Endothelial cell of umbilical vein (primary cell): ENCODE results near the gene GNG8. TPM values are rescaled to one million over a fixed set of nuclear protein-coding genes. Genes with fewer than 3 reads are reported as not detected.

Experiments
- BruUV-seq: library from RNA; stranded (reverse); fragments of 400-500 nt; replicated peaks from 2 replicates; lab custom pipeline; 2021; lab: Mats Ljungman, UMichigan
- CTCF ChIA-PET: fragments of 300-600, 350-600 bp; sonication (Branson Sonifier 250); formaldehyde crosslinking; loops from one replicate; lab custom pipeline; 2021; ENCODE audit warnings: antibody characterized with exemption, inconsistent platforms; lab: Charles Lee
- POLR2A ChIA-PET: fragments of 300-600, 350-600 bp; sonication (Branson Sonifier 250); formaldehyde crosslinking; loops from one replicate; lab custom pipeline; 2021; ENCODE audit warnings: antibody characterized with exemption, inconsistent platforms; lab: Charles Lee
- DNase-seq: peaks from one replicate; pipeline ENCODE4 v3.0.0-alpha.2; 2011; ENCODE audit warnings: low read depth, low spot score
- FAIRE-seq: peaks from 2 replicates; lab custom pipeline; 2011; peaks lifted over from hg19 to GRCh38; lab: Jason Lieb, UNC
- H2AFZ ChIP-seq: 2 replicates; pipeline ENCODE4 v1.6.0; 2012; ENCODE audit warnings: low read depth, low read length, control low read depth, inconsistent platforms
- H3K27ac ChIP-seq: 2 replicates; pipeline ENCODE4 v1.5.1; 2011; ENCODE audit warnings: low read depth, mild to moderate bottlenecking, control low read depth, low read length, moderate library complexity; ENCODE audit not compliant: insufficient read depth
- H3K27me3 ChIP-seq, 2 experiments: 2 replicates each; pipeline versions ENCODE4 v1.6.0 to v1.6.1; 2011; ENCODE audit warnings: low read length in 2 of 2, mixed read lengths in 1 of 2; ENCODE audit not compliant: control insufficient read depth in 2 of 2, insufficient read depth in 2 of 2
- H3K36me3 ChIP-seq, 2 experiments: 2 replicates in 1 of 2; 3 replicates in 1 of 2; pipeline ENCODE4 v1.5.1; 2011; ENCODE audit warnings: low read length in 2 of 2, mild to moderate bottlenecking in 1 of 2, moderate library complexity in 1 of 2; ENCODE audit not compliant: control insufficient read depth in 2 of 2, insufficient read depth in 2 of 2; ENCODE audit errors: extremely low read depth in 1 of 2
- H3K4me1 ChIP-seq: 3 replicates; pipeline ENCODE4 v1.5.1; 2011; ENCODE audit warnings: mild to moderate bottlenecking, low read length; ENCODE audit not compliant: control insufficient read depth, insufficient read depth; ENCODE audit errors: extremely low read depth
- H3K4me2 ChIP-seq: 2 replicates; pipeline ENCODE4 v1.6.1; 2011; ENCODE audit warnings: low read length, control low read depth, mixed read lengths; ENCODE audit not compliant: insufficient read depth
- H3K4me3 ChIP-seq, 3 experiments: fragments of 200-600 bp in 1 of 3; sonication (generic), shearing (Covaris generic) in 1 of 3; replicated peaks in 1 of 3; 2 replicates each; pipeline ENCODE4 v1.5.1; 2011 to 2016; ENCODE audit warnings: control low read depth in 3 of 3, low read length in 3 of 3, mild to moderate bottlenecking in 2 of 3, inconsistent platforms in 1 of 3, low read depth in 1 of 3, moderate library complexity in 1 of 3; ENCODE audit not compliant: insufficient read depth in 1 of 3
- H3K79me2 ChIP-seq: 2 replicates; pipeline ENCODE4 v1.6.0; 2012; ENCODE audit warnings: low read length, inconsistent platforms; ENCODE audit not compliant: control insufficient read depth, insufficient read depth
- H3K9ac ChIP-seq: replicated peaks from 2 replicates; pipeline ENCODE3; 2011; ENCODE audit warnings: low read length, control low read depth; ENCODE audit not compliant: insufficient read depth; ENCODE audit errors: extremely low read depth
- H3K9me1 ChIP-seq: replicated peaks from 3 replicates; pipeline ENCODE4 v1.6.0; 2011; ENCODE audit warnings: mild to moderate bottlenecking, low read length; ENCODE audit not compliant: control insufficient read depth, insufficient read depth; ENCODE audit errors: extremely low read depth
- H3K9me3 ChIP-seq: replicated peaks from 2 replicates; pipeline ENCODE4 v1.5.1; 2012; ENCODE audit warnings: low read length, inconsistent platforms; ENCODE audit not compliant: control insufficient read depth, insufficient read depth
- H4K20me1 ChIP-seq: replicated peaks from 2 replicates; pipeline ENCODE3; 2011; ENCODE audit warnings: mild to moderate bottlenecking, low read length; ENCODE audit not compliant: control insufficient read depth, insufficient read depth; ENCODE audit errors: extremely low read depth
- EZH2 ChIP-seq: IDR thresholded peaks from 2 replicates; pipeline ENCODE4 v1.6.1; 2012; ENCODE audit warnings: borderline replicate concordance, low read depth, mild to moderate bottlenecking, moderate library complexity, low read length, inconsistent platforms; ENCODE audit not compliant: severe bottlenecking
- FOS ChIP-seq: IDR thresholded peaks from 2 replicates; pipeline ENCODE4 v1.6.1; 2011; ENCODE audit warnings: mild to moderate bottlenecking, low read length, moderate library complexity, borderline replicate concordance; ENCODE audit not compliant: insufficient read depth
- GATA2 ChIP-seq: IDR thresholded peaks from 2 replicates; pipeline ENCODE4 v1.7.0; 2011; ENCODE audit warnings: low read depth, mild to moderate bottlenecking, moderate library complexity, mixed read lengths, low read length; ENCODE audit not compliant: insufficient read length, insufficient read depth
- JUN ChIP-seq: IDR thresholded peaks from 2 replicates; pipeline ENCODE4 v1.6.1; 2011; ENCODE audit warnings: borderline replicate concordance, low read depth; ENCODE audit not compliant: insufficient read length, insufficient read depth
- MYC ChIP-seq: IDR thresholded peaks from one replicate; pipeline ENCODE4 v1.6.1; 2011; ENCODE audit warnings: mild to moderate bottlenecking, low read depth, low read length
- POLR2A ChIP-seq: IDR thresholded peaks from 2 replicates; pipeline ENCODE4 v1.6.1; 2012; ENCODE audit warnings: low read depth, mild to moderate bottlenecking, control low read depth, low read length
- POLR2AphosphoS5 ChIP-seq: IDR thresholded peaks from 2 replicates; pipeline ENCODE4 v1.6.1; 2012; ENCODE audit warnings: low read depth, mild to moderate bottlenecking, control low read depth, low read length, moderate library complexity; ENCODE audit not compliant: insufficient read depth
- dilution Hi-C: fragments of 300-500 bp; cut with MboI; formaldehyde crosslinking; loops from one replicate; pipeline ENCODE4 v1.15.0; 2019; ENCODE audit warnings: low sequenced_read_pairs; ENCODE audit not compliant: extremely low pct_ligation_motif_present
- intact Hi-C: fragments of 100-400 bp; cut with micrococcal nuclease; formaldehyde crosslinking; loops from one replicate; pipeline ENCODE4 v1.10.0; 2022
- polyA plus RNA-seq, 4 experiments: library from polyadenylated mRNA; depleted of rRNA in 3 of 4; stranded (reverse) in 3 of 4; unstranded in 1 of 4; fragments of >200 nt; gene quantifications; 2 replicates each; pipeline versions ENCODE4 v1.2.1 to v1.2.3, GENCODE V29; 2011 to 2012; ENCODE audit warnings: missing spikeins in 1 of 4
- total RNA-seq: library from RNA; stranded (reverse); gene quantifications from 2 replicates; pipeline ENCODE4 v1.2.3, GENCODE V29; 2021
- TF ChIP-seq, protein P1 (sequence below): IDR thresholded peaks from 2 replicates; pipeline ENCODE4 v1.6.1; 2011; ENCODE audit not compliant: insufficient read depth, insufficient read length
- TF ChIP-seq, protein P2 (sequence below), 2 donors: IDR thresholded peaks; 1 replicate in 1 of 2; 2 replicates in 1 of 2; pipeline ENCODE4 v1.5.1; 2011; ENCODE audit warnings: low read length in 2 of 2, mild to moderate bottlenecking in 2 of 2, moderate library complexity in 2 of 2, control low read depth in 1 of 2, inconsistent platforms in 1 of 2, low read depth in 1 of 2; ENCODE audit not compliant: insufficient read depth in 1 of 2; ENCODE audit errors: extremely low read depth in 1 of 2

Gene GNG8
- total and polyA plus RNA-seq, 2 donors (not counting 3 experiments of a cell fraction or from before 2014, with no cell fraction given) = not detected

DNA sequence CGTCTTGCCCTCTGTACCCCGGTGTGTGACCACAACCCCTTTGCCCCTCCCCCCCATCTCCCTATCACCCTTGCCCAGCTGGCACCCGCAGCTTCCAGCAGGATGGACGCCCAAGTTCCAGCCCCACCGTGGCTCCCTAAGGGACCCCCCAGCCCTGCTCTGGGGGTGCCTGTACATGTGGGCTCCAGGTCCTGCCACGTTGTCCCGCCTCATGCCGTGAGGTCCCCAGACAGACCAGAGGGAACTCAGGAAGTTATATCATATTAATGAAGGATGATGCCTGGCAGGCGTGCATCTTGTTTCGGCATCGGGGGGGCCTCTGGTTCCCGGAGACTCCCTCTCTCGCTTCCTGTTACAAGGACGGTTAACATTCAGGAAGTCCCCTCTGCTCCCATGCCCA is 9.6 kb downstream of the GNG8 start:
- H4K20me1 ChIP-seq = no peaks in the 10 kb centered on the region
- H3K4me3 ChIP-seq = no peak overlapping the region
- FAIRE-seq (no peak), DNase-seq (no peak)
- H3K27me3 ChIP-seq = no peaks in the 10 kb centered on the region
- H3K9me3 ChIP-seq = no peaks in the 10 kb centered on the region
- no TSS peak for BruUV-seq
- ChIA-PET CTCF (interaction anchor here (2.3 kb wide), 1 partner anchor 12 kb away, joined by 15 read pairs; no protein-coding TSS in a partner anchor), POLR2A (no interaction called here)
- intact Hi-C loops = no loop called here
- no peaks in the 10 kb centered on the region for H3K36me3 ChIP-seq
- dilution Hi-C loops = no loop called here
- H3K4me1 ChIP-seq = peaks cover 12% of the 10 kb centered on the region
- no peaks in the 10 kb centered on the region for H3K9me1 ChIP-seq
- H3K27ac ChIP-seq = no peak overlapping the region
- H3K79me2 ChIP-seq = no peaks in the 10 kb centered on the region
- no peak overlapping the region for H3K4me2 ChIP-seq
- no peak overlapping the region for H2AFZ ChIP-seq
- TF ChIP-seq FOS (no peak), POLR2A (no peak), JUN (no peak), POLR2AphosphoS5 (no peak), MYC (no peak), GATA2 (no peak), EZH2 (no peak)
- TF ChIP-seq, protein P1, sequence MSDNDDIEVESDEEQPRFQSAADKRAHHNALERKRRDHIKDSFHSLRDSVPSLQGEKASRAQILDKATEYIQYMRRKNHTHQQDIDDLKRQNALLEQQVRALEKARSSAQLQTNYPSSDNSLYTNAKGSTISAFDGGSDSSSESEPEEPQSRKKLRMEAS = no peak
- TF ChIP-seq, protein P2, sequence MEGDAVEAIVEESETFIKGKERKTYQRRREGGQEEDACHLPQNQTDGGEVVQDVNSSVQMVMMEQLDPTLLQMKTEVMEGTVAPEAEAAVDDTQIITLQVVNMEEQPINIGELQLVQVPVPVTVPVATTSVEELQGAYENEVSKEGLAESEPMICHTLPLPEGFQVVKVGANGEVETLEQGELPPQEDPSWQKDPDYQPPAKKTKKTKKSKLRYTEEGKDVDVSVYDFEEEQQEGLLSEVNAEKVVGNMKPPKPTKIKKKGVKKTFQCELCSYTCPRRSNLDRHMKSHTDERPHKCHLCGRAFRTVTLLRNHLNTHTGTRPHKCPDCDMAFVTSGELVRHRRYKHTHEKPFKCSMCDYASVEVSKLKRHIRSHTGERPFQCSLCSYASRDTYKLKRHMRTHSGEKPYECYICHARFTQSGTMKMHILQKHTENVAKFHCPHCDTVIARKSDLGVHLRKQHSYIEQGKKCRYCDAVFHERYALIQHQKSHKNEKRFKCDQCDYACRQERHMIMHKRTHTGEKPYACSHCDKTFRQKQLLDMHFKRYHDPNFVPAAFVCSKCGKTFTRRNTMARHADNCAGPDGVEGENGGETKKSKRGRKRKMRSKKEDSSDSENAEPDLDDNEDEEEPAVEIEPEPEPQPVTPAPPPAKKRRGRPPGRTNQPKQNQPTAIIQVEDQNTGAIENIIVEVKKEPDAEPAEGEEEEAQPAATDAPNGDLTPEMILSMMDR (IDR thresholded peaks at IDR 0.05; ENCODE audit: extremely low read depth in 1 of 2, insufficient read depth in 1 of 2, low read depth in 1 of 2, low read length in 2 of 2) = no peak
- no peak overlapping the region for H3K9ac ChIP-seq
